Stimulated activated CD8-positive, alpha-beta memory T cell treated with anti-CD3 and anti-CD28 coated beads, Interleukin-4, amount 100 ng/mL, for 1 hour (primary cell): ENCODE results near the gene KIF5A.
"Not testable (repeated sequence)": the region's sequence is repeated elsewhere in the genome, so short reads cannot be mapped to it uniquely, and the experiment has no call there.

ENCODE experiments used
- DNase-seq, 2 donors: peaks; one replicate each; pipeline ENCODE4 v3.0.0-alpha.2; 2020; ENCODE audit warnings: low read depth in 2 of 2, low spot score in 1 of 2

KIF5A gene

DNA sequence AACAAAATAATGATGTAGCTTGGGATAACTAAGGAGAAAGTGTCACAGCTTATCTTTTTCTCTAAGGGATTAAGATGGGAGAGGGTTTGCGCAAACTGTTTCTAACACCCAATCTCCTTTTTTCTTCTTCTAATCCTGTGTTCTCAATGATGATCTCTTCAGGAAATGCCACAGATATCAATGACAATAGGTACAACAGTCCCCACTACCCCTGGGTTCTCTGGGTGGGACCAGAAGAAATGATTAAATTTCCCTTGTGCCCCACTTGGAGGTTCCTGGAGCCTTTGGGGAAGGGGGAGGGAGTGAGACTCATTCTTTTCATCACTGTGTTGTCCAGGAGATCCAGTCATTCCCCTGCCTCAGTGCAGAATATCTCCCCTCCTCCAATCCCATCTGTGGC, 32.6 kb downstream of the KIF5A start:
- no peak for DNase-seq

DNA sequence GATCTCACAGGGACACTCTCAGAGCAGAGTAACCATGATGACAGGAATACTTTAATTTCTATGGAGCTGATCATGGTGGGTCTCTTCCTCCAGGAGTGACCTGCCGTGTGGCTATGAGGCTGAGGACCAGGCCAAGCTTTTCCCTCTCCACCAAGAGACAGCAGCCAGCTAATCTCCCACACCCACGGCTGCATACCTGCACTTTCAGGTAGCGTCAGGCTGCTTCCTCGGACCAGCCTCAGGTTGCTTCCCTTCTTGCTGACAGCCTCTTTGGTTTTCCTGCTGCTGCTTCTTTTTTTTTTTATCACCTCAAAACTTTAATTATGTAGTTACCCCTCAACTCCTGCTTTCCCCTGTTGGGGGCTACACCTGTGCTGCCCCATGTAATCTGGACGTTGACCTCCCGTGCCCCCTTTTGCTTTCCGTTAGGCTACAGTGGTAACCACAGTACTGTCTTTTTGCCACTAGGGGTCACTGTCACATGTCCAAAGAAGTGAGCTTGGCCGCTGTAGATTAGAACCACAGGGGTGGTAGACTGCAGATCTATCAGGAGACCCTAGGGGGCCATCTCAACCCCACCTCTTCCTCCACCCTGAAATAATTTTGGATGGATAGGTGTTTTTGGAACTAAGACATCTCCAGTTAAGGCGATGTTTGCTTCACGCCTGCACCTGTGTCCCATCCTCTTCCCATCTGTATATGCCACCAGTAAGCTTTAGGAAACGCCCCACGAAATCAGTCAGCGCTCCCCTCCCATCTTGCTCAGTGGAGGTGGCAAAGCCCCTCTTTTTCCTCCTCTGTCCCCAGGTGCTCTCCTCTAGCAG, 33.4 kb downstream of the KIF5A start:
- peak in 1 of 2 donors; percentile 47 for DNase-seq

DNA sequence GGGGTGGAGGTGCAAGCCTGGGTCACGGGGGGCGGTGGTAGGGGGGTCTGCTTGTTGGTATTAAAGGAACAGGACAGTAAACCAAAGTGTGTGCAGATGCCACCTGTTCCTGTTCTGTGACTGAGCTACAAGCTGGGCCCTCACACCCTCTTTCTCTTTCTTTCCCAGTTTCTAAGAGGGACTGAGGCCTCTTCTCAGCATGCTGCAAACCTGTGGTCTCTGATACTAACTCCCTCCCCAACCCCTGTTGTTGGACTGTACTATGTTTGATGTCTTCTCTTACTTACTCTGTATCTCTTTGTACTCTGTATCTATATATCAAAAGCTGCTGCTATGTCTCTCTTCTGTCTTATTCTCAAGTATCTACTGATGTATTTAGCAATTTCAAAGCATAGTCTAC, 34.2 kb downstream of the KIF5A start:
- no peak for DNase-seq

DNA sequence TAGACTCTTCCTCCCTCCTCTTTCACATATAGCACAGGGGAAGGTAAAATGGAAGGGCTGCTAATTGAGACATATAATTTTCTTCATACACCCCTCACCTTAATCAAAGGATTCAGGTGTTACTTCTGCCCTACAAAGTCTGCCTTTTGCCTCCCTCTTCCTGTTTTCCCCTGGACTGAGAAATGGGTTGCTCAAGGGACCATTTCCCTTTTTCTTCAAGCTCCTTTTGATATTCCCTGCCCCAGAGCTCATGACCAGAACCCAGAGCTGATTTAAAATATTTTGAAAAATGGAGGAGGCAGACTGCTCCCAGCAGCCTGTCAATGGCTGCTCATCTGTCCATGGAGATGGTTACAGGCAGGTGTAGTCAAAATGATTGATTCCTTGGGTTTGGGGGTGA, 34.8 kb downstream of the KIF5A start:
- no peak for DNase-seq

DNA sequence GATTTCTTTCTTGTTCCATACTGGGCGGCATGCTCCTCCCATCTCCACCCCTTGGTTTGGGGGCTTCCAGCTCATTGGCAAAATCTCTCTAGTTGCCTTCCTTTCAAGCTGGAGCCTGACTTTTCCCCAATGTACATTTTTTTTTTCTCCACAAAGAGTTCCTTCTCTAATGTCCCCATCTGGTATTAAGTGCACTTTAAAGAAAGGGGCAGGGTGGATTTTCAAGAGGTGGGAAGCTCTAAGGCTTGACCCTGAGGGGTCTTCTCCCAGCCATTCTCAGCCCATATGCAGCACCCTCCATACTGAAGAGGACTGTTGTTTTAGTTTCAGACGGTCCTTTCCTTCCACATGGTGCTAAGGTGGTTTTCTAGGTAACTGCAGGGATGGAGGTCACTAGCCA, 35.3 kb downstream of the KIF5A start:
- DNase-seq = no peak

DNA sequence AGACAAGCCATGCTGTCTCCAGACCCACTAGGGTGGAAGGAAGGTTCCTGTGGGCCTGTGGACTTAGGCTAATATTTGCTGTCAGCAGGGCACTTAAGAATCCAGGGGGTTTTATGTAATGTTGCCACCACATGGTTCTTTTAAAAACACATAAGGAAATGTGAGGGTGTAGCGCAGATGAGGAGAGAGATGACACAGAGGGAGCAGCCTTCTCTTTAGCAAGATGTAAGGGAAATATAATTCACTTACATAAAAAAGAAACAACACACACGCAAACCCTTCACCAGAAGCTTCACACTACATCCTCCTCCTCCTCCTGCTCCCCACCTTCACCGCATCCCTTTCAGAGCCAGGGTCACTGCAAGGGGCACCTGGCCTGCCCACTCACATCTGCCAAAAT, 36.3 kb downstream of the KIF5A start:
- no peak for DNase-seq

DNA sequence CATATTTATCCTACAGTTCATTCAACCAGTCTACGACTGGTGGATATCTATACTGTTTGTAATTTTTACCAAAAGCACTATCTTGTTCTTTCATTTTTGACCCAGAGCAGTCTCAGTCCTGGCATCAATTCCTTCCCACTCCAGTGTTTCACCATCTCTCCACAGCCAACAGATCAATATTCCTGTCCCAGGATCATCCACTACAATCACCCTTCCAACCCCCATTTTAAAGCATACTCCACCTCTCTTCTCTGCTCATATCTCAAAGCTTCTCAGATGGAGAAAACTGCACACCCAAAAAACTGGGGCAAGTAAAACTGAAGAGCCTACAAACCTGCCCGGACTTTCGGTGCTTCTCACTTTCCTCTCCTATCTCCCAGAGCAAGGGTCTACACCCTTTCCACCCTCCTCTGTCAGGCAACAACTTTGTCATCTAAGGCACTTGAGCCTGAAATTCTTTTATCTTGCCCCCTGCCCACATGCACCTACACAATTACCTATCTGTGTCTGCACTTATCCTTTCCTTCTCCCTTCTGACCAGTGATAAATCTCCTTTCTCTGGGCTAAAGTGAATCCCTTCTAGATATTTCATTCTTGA, 37.1 kb downstream of the KIF5A start:
- DNase-seq = no peak

DNA sequence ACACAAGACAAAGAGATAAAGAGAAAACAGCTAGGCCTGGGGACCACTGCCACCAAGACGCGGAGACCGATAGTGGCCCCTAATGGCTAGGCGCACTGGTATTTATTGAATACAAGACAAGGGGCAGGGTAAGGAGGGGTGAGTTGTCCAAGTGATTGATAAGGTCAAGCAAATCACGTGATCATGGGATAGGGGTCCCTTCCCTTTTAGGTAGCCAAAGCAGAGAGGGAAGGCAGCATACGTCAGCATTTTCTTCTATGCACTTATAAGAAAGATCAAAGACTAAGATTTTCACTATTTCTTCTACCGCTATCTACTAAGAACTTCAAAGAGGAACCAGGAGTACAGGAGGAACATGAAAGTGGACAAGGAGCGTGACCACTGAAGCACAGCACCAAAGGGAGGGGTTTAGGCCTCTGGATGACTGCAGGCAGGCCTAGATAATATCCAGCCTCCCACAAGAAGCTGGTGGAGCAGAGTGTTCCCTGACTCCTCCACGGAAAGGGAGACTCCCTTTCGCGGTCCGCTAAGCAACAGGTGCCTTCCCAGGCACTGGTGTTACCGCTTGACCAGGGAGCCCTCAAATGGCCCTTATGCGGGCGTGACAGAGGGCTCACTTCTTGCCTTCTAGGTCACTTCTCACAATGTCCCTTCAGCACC, 39.2 kb downstream of the KIF5A start:
- not testable (repeated sequence) for DNase-seq

DNA sequence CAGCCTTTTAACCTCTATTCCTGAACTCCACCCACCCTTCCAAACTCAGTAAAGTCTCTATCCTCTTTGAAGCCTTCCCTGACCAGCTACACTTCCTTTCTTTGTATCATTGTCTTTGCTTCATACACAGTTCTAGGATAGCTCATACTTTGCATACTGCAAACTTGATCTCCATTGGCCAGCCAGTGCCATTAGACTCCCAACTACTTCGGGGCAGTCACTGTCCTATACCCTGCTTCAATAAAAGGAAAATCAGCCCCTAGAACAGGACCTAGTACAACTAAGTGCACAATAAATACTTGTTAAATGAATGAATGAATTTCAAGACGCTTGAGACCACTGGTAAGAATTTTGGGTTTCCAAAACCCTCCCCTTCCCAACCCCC, 40.6 kb downstream of the KIF5A start:
- DNase-seq = no peak

DNA sequence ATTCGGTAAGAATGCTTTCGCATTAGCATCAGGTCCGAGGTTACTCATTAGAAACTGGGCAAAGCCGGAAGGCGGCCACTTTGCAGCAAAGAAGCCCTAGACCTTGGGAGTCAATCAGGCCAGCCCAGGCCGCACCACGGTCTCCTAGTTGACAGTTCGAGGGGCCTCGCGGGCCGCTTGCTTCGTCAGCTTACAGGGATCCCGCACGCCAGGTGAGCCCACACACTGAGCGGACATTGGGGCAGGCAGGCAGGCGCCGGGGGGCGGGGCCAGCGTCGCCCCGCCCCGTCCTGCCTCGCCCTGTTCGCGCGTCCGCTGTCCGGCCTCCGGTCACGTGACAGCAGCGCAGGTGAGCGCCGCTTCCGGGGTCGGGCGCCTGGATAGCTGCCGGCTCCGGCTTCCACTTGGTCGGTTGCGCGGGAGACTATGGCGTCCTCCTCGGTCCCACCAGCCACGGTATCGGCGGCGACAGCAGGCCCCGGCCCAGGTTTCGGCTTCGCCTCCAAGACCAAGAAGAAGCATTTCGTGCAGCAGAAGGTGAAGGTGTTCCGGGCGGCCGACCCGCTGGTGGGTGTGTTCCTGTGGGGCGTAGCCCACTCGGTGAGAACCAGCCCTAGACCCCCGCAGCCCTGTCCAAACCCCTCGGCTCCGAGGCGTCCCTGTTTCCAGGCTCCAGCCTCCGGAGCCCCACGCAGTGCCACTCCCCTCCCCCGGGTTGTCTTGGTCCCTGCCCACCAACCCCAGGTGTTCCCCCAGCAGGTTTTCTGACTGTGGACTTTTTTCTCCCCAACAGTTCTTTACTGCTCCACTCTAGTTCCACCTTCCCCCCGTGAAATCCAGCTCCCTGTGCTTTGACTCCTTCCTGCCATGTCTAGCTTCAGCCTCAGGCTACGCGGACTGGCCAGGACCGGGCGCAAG, 41.3 kb downstream of the KIF5A start, which contains the start of gene PIP4K2C:
Gene PIP4K2C, plus strand, starts transcription at position 329 of the 918 bp plus-strand sequence. Its CDS starts 98 bp downstream, at position 427.
- peak; percentile 34 to 62 for DNase-seq

DNA sequence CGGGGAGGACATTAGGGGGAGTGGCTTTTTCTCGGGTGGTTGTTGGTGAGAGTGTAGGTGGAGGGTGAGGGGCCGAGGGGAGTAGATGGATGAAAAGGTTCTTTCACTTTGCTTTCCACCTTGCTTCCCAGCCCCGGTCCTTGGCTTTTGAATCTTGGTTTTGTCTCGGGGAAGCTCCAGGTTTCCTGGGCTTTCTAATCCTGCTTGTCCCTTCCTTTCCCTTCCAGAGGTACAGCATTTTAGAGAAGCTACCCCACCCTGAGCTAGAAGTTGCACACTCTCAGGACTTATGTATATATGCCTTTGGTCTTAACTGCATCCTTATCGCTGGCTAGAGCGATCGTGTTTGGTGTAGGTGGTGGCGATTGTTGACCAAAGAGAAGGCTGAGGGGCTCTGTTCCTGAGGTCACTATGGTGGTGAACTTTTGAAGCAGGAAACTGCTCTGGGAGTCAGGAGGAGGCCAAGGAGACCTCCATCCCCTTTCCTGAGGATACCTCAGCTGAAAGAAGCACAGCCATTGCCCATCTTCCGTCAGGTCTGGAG, 42.0 kb downstream of the KIF5A start:
- DNase-seq = no peak

DNA sequence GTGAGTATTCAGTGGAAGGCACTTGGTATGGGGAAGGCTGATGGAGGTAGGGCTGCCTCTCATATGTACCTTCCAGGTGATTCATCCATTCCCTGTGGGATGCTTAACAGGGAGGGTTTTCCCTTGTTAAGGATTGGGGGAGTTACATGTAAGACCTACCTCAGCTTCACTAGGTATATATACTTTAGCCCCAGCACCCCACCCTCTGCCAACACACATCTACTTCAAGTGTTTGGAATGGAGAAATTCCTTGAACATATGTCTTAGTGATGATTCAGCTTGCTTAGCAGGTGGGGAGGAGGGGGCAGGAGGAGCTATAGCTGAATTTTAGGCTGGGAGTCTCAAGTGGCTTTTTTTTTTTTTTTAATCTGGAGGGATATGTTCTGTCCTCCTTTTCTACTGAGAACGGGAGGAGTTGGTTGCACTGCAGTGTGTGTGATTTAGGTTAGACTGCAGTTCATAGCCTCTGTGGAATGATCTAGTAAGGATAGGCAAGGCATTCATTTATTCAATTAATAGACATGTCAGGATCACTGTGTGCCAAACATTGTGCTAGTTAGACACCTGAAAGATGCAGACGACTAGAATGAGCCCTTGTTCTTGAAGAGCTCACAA, 42.8 kb downstream of the KIF5A start:
- no peak for DNase-seq

DNA sequence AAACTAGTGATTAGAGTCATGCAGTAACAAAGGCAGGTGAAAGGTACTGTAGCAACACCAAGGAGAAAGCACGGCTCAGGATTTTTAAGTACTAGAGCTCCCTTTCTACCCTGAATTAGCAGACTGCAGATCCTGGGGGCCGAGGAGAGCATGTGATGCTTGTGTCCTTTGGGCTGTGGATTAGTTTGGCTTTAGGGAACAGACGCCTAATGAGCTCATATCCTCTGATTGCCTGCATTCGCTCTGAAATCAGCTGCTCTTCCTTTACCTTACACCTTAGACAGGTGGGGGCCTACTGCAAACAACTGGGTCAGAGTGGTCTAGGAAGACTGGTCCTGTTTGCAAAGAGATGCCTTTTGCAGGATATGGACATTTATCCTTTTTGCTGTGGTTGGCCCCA, 43.3 kb downstream of the KIF5A start:
- DNase-seq = no peak

DNA sequence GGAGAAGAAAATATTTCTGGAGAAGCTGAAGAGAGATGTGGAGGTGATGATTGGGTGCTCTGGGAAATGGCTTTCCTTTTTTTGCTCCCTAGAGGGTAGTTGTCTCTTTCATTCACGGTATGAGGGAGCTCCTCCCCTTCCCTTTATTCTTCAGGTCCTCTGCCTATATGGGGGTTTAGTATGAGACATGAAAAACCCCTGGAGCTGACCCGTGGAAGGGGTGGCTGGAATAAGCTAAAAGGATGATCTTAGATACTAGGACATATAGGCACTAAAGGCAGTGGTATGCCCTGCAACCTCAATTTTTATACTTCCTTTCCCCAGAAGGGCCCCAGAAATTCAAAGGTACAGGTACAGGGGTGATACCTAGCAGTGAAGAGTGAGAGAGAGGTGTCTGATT, 50.6 kb downstream of the KIF5A start:
- no peak for DNase-seq

DNA sequence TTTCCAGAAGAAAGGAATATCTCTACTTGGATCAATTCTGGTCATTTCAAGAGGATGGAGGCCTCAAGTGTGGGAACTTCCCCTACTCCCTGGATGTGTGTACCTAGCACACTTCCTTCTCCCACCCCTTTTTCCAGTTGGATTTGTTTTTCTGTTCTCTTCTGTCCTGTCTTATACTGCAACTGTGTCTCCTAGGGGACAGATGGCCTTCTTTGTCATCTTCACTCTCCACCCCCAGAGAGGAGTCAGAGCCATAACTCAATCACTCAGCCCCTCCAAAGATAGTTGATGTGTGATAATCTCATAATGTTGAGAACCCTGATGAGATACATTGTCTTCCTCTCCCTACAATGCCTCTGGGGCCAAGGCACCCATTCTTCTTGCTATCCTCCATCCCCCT, 52.7 kb downstream of the KIF5A start:
- no peak for DNase-seq

DNA sequence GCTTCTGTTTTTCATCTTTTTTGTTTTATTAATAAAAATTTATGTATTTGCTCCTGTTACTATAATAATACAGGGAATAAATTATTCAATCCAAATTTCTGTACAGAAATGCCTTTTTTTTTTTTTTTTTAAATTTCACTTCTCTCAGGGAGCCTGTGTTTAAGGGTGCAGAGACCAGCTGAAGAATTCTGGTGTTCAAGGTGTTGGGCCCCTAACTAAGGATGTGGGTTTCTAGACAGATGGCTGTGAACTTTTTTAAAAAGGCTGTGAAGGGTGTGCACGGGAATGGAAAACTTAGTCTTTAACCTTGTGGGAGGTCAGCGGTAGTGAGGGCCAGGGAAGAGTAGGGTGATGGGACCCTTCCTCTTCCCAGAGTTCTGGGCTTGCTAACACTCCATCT, 53.5 kb downstream of the KIF5A start:
- DNase-seq = no peak

DNA sequence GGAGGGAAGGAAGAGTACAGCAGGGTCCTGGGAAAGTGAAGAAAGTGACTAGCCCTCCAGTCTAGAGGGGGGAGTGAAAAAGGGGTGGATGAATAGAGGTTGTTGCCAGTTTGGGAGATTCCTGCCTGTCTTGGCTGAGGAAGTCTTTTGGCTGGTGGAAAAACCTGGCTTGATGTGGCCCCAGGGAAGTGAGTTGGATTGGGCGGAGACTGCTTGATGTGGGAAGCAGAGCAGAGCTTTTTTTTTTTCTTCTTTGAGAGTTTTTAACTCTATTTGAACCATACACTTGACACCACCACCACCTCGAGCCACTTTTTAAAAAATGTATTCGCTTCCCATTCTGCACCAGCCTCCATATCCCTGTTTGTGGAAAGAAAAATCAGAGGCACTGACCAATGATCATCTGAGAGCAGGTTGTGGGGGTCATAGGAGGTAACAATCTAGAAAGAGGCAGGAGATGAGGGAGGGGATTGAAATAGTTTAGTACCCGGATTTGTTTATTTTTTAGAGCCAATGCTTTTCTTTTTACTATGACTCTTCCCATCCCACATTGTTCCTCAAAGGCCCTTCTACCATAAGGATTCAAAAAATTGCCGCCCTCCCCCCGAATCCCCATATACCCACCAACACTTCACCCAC, 54.1 kb downstream of the KIF5A start:
- no peak for DNase-seq

DNA sequence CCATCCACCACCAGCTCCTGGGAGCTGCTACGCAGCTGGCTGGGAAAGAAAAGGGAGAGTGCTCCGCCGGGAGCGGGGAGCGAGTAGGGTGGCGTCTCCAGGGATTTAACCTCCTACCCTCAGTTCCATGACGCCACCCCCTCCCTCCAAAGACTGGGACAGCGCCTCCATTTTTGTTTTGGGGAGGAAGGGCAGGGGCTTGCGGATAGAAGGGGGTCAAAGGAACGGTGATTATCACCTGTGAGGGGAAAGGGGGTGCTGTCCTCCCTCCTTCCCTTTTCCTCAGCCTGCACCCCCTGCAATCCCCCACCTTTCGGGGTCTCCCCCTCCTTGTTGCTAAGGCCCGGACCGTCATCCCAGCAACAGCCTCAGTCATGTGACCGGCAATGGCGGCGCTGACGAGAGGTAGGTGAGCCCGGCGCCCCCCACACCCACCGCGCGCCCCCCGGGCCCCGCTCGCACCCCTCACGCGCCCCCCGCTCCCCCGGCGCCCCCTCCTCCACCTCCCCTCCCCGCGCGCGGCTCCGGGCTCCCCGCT, 54.7 kb downstream of the KIF5A start, which contains the start of gene DTX3:
Gene DTX3, plus strand, starts transcription at position 371 of the 538 bp plus-strand sequence. CDS start 1,694 bp downstream, outside the sequence.
- DNase-seq = no peak

DNA sequence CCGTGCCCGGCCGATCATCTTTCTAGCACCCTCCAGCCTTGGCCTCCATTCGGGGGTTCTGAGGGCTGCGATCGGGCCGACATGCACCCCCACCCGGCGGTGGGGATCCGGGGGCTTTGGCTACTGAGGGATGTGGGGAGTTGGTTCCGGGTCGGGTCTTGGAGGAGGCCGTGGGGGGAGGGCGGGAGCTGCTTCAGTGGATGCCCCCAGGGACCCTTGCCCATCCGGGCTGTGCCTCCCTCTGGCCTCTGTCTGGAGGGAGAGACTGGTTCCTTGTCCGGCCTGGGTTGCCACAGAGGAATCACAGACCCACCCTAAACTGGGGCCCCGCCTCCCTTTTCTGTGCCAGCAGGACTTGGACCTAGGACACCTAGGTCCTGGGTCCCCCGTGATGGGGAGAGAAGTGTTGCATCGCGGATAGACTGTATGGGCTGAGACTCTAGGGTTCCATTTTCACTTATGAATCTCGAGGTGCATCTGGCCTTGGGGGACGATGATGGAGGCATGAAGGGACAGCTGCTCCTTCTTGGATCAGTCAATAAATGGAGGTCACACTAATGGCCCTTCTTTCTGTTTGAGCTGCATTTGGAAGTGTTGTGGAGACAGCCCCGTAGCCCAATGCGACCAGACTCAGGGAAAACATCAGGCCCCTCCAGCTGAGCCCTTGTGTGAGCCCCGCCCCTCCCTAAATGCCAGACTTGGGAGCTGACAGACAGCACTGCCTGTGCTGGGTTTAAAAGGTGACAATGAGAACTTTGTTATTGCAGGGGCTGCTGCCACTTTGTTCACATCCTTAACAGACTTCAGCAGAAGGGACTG, 55.4 kb downstream of the KIF5A start:
- DNase-seq = no peak
